Gastrocnemius medialis (tissue), 4 donors: Measurements from ENCODE around the gene LOX. TPM values are rescaled to one million over a fixed set of nuclear protein-coding genes. Genes with fewer than 3 reads are reported as not detected.
"Not testable (repeated sequence)": the region's sequence is repeated elsewhere in the genome, so short reads cannot be mapped to it uniquely, and the experiment has no call there.

ENCODE experiments used
- ATAC-seq, 2 donors: fragments of 150-250 bp; one replicate each; pipeline ENCODE4 v1.9.1; 2016
- DNase-seq, 2 donors: peaks; one replicate each; pipeline ENCODE4 v3.0.0-alpha.2; 2019
- H3K27ac ChIP-seq, 4 donors: fragments of 200-600 bp; sonication (generic); 1 replicate in 1 of 4; 2 replicates in 3 of 4; pipeline ENCODE4 v1.5.1; 2016 to 2018; ENCODE audit warnings: mild to moderate bottlenecking in 2 of 4, moderate library complexity in 1 of 4
- H3K27me3 ChIP-seq, 3 donors: fragments of 200-600 bp; sonication (generic) in 2 of 3; 1 replicate in 1 of 3; 2 replicates in 2 of 3; pipeline versions ENCODE4 v1.5.1 to v1.6.0; 2016 to 2019; ENCODE audit warnings: mild to moderate bottlenecking in 1 of 3, moderate library complexity in 1 of 3
- H3K36me3 ChIP-seq, 2 donors: fragments of 200-600 bp; sonication (generic) in 1 of 2; one replicate each; pipeline ENCODE4 v1.5.1; 2017 to 2018
- H3K4me1 ChIP-seq, 2 donors: fragments of 200-600 bp; sonication (generic) in 1 of 2; one replicate each; pipeline ENCODE4 v1.5.1; 2016 to 2017; ENCODE audit warnings: mild to moderate bottlenecking in 2 of 2
- H3K4me3 ChIP-seq, 4 donors: fragments of 200-600 bp; sonication (generic) in 3 of 4; 1 replicate in 1 of 4; 2 replicates in 3 of 4; pipeline ENCODE4 v1.5.1; 2016 to 2019; ENCODE audit warnings: mild to moderate bottlenecking in 2 of 4
- H3K9me3 ChIP-seq, 3 donors: fragments of 200-600 bp; sonication (generic) in 2 of 3; 1 replicate in 1 of 3; 2 replicates in 2 of 3; pipeline ENCODE4 v1.5.1; 2016 to 2019
- POLR2A ChIP-seq, 2 donors: fragments of 450-650 bp; IDR thresholded peaks; one replicate each; pipeline ENCODE4 v1.6.1; 2017; ENCODE audit warnings: antibody characterized with exemption in 2 of 2, mild to moderate bottlenecking in 2 of 2, moderate library complexity in 2 of 2
- in situ Hi-C, 4 donors: fragments of 200-750 bp; cut with MboI; loops; one replicate each; pipeline versions ENCODE4 v1.15.0 to v1.8.0; 2017; ENCODE audit warnings: low sequenced_read_pairs in 4 of 4
- intact Hi-C: fragments of 100-400 bp; cut with DNase I; formaldehyde crosslinking; loops from one replicate; pipeline ENCODE4 v1.15.1; 2023; ENCODE audit warnings: low total_unique reads
- total RNA-seq, 4 donors: library from RNA; depleted of rRNA; stranded (reverse); fragments of >200 nt; gene quantifications; one replicate each; pipeline versions ENCODE4 v1.1.0 to v1.2.3, GENCODE V29; 2016
- TF ChIP-seq, protein P1 (sequence below), 5 experiments: fragments of 450-650 bp in 3 of 5; fragments of 200-600 bp in 2 of 5; sonication (generic) in 2 of 5; IDR thresholded peaks in 4 of 5; conservative IDR thresholded peaks in 1 of 5; 1 replicate in 4 of 5; 2 replicates in 1 of 5; pipeline ENCODE4 v1.5.1; 2016 to 2019; ENCODE audit warnings: antibody characterized with exemption in 5 of 5, mild to moderate bottlenecking in 3 of 5, moderate library complexity in 3 of 5

Gene LOX
- total RNA-seq, 4 donors from 2014 or later, result 1.1 to 7.6 (median 2.3) TPM

- in situ Hi-C loops, result no loop called here
- H3K27ac ChIP-seq, result no peak overlapping the region
- no peaks in the 10 kb centered on the region for H3K36me3 ChIP-seq
- no peak overlapping the region for H3K4me3 ChIP-seq
- TF ChIP-seq, protein P1, sequence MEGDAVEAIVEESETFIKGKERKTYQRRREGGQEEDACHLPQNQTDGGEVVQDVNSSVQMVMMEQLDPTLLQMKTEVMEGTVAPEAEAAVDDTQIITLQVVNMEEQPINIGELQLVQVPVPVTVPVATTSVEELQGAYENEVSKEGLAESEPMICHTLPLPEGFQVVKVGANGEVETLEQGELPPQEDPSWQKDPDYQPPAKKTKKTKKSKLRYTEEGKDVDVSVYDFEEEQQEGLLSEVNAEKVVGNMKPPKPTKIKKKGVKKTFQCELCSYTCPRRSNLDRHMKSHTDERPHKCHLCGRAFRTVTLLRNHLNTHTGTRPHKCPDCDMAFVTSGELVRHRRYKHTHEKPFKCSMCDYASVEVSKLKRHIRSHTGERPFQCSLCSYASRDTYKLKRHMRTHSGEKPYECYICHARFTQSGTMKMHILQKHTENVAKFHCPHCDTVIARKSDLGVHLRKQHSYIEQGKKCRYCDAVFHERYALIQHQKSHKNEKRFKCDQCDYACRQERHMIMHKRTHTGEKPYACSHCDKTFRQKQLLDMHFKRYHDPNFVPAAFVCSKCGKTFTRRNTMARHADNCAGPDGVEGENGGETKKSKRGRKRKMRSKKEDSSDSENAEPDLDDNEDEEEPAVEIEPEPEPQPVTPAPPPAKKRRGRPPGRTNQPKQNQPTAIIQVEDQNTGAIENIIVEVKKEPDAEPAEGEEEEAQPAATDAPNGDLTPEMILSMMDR (IDR thresholded peaks at IDR 0.05 in 4 of 5, conservative IDR thresholded peaks at IDR 0.05 in 1 of 5), result peak in 4 of 5 experiments; percentile 17 to 37 (median 34)
- no peak for TF ChIP-seq POLR2A (IDR thresholded peaks at IDR 0.05)
- intact Hi-C loops, result no loop called here
- no peaks in the 10 kb centered on the region for H3K4me1 ChIP-seq
- peak in 1 of 2 donors; percentile 36 for ATAC-seq
- H3K27me3 ChIP-seq, result no peaks in the 10 kb centered on the region
- H3K9me3 ChIP-seq, result no peaks in the 10 kb centered on the region
- no peak for DNase-seq
Observed at GRCh38 chr5:122101636-122102285, 23.7 kb upstream of the LOX start.

DNA sequence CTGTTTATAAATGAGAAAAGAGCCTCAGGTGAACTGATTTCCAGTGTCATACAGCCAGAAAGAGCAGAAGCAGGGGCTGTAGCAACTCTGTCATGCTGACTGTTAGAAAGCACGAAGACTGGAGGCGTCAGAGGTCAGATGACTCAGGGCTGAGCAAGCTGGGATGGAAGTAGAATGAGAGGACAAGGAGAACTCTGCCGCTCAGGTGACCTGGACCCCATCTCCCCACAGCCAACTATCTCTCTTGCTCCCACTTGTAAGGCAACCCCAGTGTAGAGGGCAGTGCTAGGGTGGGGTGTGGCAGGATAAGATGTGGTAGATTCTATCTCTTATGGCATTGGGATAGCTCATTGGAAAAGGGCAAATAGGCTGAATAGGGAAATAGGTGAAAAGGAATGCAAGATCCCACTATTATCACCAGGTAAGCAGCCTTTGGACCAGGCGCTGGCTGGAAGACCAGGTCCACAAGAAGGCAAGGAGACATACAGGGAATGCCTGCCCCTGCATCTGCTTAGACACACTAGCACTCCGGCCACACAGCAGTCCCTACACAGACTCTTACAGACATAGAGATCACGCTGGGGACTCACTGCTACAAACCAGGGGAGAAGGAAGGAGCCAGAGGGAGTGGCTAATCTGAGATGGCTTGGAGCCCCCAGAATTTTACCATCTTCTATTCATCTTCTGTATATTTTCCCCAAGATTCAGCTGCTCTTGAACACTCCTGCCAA, 21.2 kb upstream of the LOX start:
- no peak for TF ChIP-seq POLR2A (IDR thresholded peaks at IDR 0.05)
- TF ChIP-seq, protein P1 (IDR thresholded peaks at IDR 0.05 in 4 of 5, conservative IDR thresholded peaks at IDR 0.05 in 1 of 5), result no peak
- Histone ChIP-seq H3K27me3 (no peaks in the 10 kb centered on the region), H3K27ac (no peak overlapping the region), H3K36me3 (no peaks in the 10 kb centered on the region), H3K4me3 (no peak overlapping the region), H3K4me1 (no peaks in the 10 kb centered on the region), H3K9me3 (no peaks in the 10 kb centered on the region)
- in situ Hi-C loops (no loop called here), intact Hi-C loops (loop anchor here (10.0 kb wide), 1 partner anchor 56 kb away; no protein-coding TSS in a partner anchor)
- DNase-seq, result no peak
- ATAC-seq, result no peak

GRCh38 chr5:122097391-122097790, 19.3 kb upstream of the LOX start:
- ATAC-seq, result no peak
- Histone ChIP-seq H3K4me3 (no peak overlapping the region), H3K27ac (no peak overlapping the region), H3K27me3 (no peaks in the 10 kb centered on the region), H3K4me1 (no peaks in the 10 kb centered on the region), H3K36me3 (no peaks in the 10 kb centered on the region), H3K9me3 (no peaks in the 10 kb centered on the region)
- intact Hi-C loops, result loop anchor here (2.0 to 10.0 kb wide), 2 partner anchors 57 to 125 kb away; no protein-coding TSS in a partner anchor
- no peak for DNase-seq
- TF ChIP-seq POLR2A (IDR thresholded peaks at IDR 0.05), result no peak
- TF ChIP-seq, protein P1 (IDR thresholded peaks at IDR 0.05 in 4 of 5, conservative IDR thresholded peaks at IDR 0.05 in 1 of 5), result no peak
- in situ Hi-C loops, result no loop called here

DNA sequence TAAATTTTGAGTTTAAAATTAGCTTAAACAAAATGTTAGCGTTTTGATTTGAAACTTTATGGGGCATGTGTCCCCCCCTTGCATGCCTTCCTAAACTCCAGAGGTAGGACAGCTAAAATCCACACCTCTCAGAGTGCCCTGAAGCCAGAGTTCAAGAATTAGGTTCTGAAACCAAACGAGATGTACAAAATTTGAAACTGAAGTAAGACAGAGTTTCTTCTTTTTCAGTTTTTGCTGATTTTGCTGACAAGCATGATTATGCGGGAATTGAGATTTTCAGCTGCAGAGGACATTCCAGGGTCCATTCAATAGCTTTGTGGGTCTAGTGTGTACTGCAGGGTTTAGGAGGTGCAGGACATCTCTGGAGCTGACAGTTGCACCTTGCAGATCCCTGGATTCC, 17.1 kb upstream of the LOX start:
- DNase-seq (no peak), ATAC-seq (no peak)
- Histone ChIP-seq H3K4me3 (no peak overlapping the region), H3K36me3 (no peaks in the 10 kb centered on the region), H3K9me3 (no peaks in the 10 kb centered on the region), H3K27me3 (no peaks in the 10 kb centered on the region), H3K27ac (no peak overlapping the region), H3K4me1 (no peaks in the 10 kb centered on the region)
- in situ Hi-C loops (no loop called here), intact Hi-C loops (loop anchor here (10.0 kb wide), 1 partner anchor 60 kb away; no protein-coding TSS in a partner anchor)
- TF ChIP-seq, protein P1 (IDR thresholded peaks at IDR 0.05 in 4 of 5, conservative IDR thresholded peaks at IDR 0.05 in 1 of 5), result no peak
- TF ChIP-seq POLR2A (IDR thresholded peaks at IDR 0.05), result no peak

- H3K4me3 ChIP-seq, H3K9me3 ChIP-seq, H3K36me3 ChIP-seq, H3K4me1 ChIP-seq, DNase-seq, ATAC-seq, in situ Hi-C loops, H3K27me3 ChIP-seq, H3K27ac ChIP-seq: not testable (repeated sequence)
- intact Hi-C loops, result loop anchor here (10.0 kb wide), 1 partner anchor 61 kb away; no protein-coding TSS in a partner anchor
Observed at GRCh38 chr5:122094251-122094650, 16.2 kb upstream of the LOX start.
